Inflammatory macrophage treated with lipopolysaccharide for 1 hour (primary cell): Measurements from ENCODE around the gene LRP2BP.
"Not testable (repeated sequence)": the region's sequence is repeated elsewhere in the genome, so short reads cannot be mapped to it uniquely, and the experiment has no call there.

Experiments used
- DNase-seq, 2 donors: peaks; one replicate each; pipeline ENCODE4 v3.0.0-alpha.2; 2020 to 2022

LRP2BP gene

DNA sequence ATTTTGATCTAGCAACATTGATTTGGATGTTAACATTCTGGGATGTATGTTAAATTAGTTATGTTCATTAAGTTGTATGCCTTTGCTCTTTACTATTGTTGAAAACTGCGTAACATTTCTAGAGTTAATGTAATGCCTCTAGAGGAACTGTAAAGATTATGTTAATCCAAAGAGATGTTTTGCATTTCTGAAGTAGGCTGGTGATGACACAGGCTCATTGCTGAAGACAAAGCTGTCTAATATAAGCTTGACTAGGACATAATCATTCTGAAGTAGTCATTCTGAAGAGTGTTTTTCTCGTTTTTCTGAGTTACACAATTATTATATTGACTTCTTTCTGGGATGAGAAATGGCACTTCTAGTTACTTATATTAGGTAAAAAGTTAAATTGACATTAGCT, 72.9 kb downstream of the LRP2BP start:
- DNase-seq = no peak

DNA sequence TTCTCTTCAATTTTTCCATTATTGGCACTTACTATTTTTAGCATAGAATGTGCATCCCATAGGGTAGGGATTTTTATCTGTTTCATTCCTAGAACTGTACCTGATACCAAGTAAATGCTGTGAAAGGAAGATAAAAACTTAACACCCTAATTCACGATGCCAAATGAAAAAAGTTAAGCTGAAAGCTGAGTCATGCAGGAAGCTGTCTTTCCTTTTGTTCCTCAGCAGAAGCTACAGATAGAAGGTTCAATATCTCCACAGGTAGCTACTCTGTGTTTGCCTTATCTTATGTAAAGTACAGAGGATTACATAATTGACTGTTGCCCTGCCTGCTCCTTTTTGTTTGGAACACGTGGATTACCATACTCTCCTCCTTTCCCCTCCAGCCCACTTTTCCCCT, 77.0 kb downstream of the LRP2BP start:
- no peak for DNase-seq

DNA sequence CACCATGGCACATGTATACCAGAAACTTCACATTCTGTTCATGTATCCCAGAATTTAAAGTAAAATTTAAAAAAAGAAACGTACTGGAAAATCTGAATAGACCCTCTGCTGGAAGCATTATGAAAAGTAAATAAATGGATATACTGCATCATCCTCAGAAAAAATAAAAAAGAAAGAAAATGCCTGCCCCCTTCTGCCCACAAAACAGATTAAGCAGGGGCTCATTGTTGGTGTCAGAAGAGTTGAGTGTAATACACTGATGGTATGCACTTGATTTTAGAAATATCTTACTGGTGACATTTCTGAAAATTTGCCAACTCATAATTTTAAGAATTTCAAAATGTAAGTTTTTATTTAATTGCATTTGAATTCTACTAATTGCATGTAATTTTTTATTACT, 77.8 kb downstream of the LRP2BP start:
- no peak for DNase-seq

DNA sequence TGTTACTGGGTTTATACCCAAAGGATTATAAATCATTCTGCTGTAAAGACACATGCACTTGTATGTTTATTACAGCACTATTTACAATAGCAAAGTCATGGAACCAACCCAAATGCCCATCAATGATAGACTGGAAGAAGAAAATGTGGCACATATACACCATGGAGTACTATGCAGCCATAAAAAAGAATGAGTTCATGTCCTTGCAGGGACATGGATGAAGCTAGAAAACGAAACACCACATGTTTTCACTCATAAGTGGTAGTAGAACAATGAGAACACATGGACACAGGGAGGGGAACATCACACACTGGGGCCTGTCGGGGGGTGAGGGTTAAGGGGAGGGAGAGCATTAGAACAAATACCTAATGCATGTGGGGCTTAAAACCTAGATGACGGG, 78.3 kb downstream of the LRP2BP start:
- DNase-seq = not testable (repeated sequence)
